Activated gamma-delta T cell treated with anti-CD3 and anti-CD28 coated beads, Interleukin-2, amount 50 U/mL, for 16 hours (primary cell): Measurements from ENCODE around the gene GASK1A.
"Not testable (repeated sequence)": the region's sequence is repeated elsewhere in the genome, so short reads cannot be mapped to it uniquely, and the experiment has no call there.

Experiments used
- DNase-seq: peaks from one replicate; pipeline ENCODE4 v3.0.0-alpha.2; 2020; ENCODE audit warnings: low read depth

GASK1A gene

DNA sequence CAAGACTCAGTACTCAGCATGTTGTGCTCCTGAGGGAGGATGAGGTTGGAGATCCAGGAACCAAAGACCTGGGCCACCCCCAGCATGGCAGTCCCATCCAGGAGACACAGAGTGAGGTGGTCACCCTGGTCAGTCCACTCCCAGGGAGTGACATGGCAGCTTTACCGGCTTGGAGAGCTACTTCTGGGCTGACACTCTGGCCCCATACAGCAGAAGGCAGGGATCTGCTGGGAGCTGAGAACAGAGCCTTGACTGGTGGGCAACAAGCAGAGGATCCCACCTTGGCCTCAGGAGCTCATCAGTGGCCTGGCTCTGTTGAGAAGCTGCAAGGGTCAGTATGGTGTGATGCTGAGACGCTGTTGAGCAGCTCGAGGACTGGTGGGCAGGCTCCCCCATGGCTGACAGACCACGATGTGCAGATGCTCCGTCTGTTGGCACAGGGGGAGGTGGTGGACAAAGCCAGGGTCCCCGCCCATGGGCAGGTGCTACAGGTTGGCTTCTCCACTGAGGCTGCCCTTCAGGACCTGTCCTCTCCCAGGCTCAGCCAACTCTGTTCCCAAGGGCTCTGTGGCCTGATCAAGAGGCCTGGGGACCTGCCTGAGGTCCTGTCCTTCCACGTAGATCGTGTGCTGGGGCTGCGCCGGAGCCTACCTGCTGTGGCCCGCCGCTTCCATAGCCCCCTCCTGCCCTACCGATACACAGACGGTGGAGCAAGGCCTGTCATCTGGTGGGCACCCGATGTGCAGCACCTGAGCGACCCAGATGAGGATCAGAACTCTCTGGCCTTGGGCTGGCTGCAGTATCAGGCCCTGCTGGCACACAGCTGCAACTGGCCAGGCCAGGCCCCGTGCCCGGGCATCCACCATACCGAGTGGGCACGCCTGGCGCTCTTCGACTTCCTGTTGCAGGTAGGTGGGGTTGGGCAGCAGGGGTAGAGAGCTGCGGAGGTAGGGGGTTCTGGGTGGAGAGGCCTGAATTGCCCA, 53.8 kb downstream of the GASK1A start:
- DNase-seq = no peak

DNA sequence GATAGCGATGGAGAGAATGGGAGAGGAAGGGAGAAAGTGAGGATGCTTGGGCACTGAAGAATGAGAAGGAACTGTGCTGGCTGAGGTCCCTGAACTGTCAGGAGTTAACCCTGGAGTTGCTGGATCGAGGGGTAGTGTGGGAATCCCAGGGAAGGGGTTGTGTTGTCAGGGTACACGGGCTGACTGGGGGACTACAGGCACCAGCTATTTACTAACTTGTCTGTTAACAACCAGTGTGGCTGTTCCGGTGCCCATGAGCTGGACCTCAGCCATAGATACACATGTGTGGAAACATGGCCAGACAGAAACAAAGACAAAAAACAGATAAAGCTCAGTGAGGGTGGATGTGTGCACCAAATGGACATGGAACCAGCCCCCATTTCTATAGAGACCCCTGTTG, 55.1 kb downstream of the GASK1A start:
- DNase-seq = no peak

DNA sequence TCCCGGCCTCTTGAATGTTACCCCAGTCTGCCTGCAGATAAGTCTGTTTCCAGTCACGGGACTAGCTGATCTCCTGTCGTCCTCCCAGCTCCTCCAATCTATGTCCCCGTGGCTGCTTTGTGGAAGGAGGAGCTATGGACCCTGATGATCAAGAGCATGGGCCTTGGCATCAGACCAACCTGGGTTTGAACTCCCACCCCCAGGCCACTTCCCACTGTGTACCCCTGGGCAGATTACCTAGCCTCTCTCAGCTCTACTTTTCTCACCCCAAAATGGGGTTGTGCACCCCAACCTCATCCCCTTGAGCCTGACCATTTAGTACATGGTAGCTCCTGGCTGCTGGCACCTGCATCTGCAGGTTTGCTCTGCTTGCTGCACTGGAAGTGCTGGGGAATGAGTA, 55.8 kb downstream of the GASK1A start:
- no peak for DNase-seq

DNA sequence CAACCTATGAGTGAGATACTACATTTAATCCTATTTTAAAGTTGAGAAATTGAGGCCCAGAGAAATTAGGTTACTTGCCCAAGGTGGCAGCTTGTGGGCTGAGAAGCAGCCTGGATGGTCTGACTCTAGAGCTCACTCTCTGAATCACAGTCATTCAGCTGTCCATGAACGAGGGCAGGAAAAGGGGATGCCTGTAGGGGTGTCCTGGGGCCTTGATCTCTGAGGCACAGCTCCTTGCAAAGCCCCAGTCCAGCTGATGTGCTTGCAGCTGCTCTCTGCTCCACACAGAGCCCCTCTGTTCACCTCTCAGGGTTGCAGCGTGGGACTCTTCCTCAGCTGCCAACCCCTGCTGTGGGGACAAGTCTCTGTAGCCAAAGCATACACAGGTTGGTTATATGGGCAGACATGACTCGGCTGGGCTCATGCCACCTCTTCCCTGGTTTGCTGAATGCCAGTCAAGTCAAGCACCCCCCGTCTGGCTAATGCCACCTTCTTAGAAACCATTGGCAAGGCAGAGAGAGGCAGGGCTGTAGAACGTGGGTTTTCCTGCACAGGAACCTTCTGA, 56.8 kb downstream of the GASK1A start:
- DNase-seq = no peak

DNA sequence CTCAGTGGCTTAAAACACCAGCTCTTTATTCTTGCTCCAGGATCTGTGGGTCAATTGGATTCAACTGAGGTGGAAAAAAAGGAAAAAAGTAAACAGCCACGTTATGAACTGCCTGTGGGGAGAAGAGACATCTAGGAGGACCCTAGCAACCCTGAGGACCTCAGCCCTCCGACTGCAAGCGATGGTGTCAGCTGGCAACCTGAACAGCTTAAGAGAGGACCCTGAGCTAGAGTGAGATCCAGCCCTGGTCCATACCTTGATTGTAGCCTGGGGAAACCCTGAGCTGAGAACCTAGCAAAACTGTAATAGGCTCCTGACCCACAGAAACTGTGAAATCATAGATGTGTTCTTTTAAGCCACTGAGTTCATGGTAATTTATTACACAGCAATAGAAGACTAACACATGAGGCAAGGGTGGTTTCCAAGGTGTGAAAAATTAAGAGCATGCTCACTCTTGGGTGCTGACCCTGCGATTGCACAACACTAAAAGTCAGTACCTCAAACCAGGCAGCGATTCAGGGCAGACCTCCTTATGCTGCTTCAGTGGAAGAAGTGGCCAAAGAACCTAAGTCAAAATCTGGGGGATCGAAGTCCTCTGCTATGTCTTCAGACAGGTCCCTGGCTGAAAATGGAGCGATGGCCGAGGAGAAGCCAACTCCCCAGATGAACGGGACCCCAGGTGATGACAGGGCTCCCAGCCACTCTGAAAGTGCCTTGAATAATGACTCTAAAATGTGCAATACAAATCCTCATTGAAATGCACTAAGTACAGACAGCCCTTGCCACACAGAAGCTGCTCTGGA, 57.7 kb downstream of the GASK1A start:
- DNase-seq = no peak

DNA sequence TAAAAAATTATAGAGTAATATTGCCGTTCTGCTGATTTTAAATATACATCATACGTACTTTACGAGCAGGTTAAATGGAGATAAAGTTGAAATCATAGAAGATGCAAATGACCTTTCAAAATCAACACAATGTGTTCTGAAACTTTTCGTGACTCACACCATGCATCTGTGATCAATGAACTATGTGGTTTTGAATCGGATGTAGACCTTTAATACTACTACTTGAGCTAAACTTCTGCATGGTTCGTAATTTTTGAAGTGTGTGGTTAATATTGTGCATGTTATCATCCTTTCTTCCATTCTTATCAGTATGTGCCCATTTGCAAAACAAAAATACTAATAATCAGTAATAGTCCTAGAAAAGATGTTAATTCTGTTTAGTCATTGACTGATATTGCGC, 58.9 kb downstream of the GASK1A start:
- DNase-seq = no peak

DNA sequence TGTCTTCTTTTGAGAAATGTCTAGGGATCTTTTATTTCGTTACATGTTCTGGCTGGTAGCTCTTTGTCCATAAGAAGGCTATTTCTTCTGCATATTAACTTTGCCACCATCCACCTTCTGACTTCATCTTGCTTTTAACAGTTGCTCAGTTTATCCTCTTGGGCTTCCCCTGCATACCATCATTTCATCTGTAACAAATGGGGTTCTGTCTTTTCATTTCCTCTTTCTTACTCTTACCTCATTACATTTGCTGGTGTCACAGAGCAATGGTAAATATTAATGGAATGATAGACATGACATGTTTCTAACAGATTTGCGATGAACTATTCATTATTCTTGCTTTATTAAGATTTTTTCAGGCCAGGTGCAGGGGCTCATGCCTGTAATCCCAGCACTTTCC, 62.4 kb downstream of the GASK1A start:
- no peak for DNase-seq

DNA sequence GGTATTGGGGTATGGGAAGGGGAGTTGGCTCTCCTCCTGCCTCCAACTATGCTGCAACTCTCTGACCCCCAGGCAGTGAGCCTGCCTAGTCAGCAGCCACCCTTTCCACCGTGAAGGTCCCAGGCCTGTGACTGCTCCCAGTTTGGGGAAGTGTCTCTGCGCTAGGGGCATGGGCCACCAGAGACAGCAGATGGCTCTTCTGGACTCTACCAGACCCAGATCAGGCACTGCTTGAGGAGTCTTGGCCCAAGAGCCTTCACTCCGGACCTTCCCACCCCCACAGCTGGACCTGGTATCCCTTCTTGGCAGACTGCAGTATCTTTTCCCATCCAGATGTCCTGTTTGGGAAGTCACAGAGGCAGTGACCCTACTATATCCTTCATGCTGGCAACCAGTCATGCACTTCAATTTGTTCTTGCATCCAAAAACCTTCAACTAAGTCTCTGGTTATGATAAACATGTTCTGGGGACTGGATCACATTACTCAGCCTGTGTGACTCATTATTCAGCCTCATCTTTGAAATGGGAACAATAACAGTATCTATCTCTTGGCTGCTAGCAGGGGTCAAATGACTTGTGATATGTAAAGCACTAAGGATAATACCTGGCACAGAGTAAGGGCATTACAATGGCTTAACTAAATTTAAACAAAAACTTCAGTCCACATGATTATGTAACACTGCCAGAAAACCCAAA, 64.1 kb downstream of the GASK1A start:
- DNase-seq = no peak

DNA sequence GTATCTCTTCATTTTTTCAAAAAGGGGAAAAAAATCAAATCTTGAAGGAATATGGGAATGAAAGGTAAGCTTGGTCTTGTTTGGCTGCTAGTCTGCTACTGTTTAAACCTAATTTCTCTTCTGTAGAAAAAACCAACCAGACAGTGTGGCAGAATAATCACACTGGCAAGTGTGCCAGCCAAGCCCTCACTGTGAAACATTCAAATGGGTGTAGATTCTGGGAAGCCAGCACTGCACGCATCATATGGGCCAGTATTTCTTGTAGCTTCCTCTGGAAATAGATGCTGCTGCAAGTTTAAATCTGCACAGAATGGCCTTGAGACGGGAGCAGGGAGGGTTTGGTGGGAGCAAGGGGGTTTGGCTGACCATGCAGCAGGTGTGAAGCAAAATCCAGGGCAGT, 64.7 kb downstream of the GASK1A start:
- no peak for DNase-seq

DNA sequence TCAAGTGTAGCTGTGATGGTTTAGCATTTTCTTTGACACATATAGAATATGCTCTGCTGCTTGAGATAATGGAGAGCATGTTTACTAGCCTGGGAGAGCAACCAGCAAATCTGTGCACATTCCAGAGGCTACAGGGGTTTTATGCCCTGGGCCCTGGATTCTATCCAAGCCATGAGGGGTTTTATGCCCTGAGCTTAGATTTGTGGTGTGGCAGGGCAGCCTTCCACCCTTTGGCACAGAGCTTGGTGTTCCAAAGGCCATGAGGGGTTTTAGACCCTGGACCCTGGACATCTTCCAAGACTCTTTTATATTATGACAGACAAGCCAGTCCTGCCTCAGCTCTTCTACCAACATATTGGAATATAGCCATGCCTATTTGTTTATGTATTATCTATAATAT, 66.0 kb downstream of the GASK1A start:
- not testable (repeated sequence) for DNase-seq

DNA sequence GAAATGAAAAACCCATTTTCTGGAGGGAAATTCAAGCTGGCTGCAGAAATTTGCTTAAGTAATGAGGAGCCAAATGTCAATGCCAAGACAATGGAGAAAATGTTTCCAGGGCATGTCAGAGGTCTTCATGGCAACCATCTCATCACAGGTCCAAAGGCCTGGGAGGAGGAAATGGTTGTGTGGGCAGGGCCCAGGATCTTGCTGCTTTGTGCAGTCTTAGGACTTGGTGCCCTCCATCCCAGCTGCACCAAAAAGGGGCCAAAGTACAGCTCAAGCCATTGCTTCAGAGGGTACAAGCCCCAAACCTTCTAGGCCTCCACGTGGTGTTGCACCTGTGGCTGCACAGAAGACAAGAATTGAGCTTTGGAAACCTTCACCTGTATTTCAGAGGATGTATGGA, 67.5 kb downstream of the GASK1A start:
- DNase-seq = no peak

DNA sequence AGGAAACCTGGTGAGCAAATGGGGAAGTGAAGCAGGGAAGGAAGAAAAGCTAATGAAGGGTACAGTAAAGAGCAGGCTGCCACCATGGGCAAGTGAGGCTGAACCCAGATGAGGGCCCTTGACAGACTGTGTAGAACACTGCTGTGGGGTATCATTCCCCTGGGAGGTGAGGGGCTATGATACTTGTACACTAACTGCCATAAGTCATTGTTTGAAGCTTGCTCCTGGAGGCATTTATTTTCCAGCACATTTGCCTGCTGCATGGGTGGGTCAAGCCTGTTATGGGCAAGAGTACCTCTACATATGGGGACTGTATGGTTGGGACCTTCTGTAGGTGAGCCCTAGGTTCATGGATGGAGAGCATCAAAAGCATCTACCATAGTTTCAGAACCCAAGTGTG, 69.4 kb downstream of the GASK1A start:
- DNase-seq = no peak

DNA sequence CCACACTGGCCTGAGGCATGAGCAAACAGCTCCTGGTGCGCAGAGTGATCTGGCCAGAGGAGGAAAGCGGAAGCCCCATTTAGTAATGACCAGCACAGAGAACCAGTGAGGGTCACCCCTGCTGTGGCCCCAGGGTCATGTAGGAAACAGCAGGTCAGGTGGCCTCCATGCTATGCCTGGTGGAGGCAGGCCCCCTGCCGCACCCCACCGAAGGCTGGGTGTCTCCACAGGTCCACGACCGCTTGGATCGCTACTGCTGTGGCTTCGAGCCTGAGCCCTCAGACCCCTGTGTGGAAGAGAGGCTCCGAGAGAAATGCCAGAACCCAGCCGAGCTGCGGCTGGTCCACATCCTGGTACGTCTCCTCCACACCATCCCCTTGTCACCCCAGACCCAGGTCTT, 74.2 kb downstream of the GASK1A start:
- no peak for DNase-seq

DNA sequence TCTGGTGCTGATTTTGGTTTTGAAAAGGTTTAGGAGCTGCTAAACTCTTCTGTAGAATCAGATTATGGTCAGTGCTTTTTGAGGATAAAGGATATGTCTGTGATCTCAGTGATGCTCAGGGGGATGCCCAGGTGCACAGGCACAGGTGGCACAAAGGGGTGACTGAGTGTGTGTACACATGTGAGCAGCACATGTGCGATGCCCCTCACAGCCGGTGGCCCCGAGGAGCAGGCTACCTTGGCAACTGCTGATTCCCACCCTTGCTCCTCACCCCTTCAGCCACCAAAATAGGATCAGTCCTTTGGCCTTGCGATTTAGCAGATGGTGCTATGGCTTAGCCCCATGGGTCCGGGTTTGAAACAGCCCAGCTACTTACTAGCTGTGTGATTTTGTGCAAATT, 75.6 kb downstream of the GASK1A start:
- DNase-seq = no peak

DNA sequence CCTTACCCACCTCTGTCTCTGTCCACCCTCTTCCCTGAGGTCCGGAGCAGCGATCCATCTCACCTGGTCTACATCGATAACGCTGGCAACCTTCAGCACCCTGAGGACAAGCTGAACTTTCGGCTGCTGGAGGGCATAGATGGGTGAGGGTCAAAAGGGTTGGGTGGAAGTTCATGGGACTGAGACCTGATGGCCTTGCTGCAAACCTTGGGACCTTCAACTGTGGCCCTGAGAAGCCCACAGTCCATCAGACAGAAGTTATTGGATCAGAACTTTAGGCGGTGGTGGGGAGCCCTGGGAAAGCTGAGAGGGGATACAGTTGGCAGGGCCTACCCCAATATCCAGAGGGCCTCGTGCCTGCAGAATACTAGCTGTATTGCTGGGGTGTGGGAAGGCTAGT, 76.3 kb downstream of the GASK1A start:
- DNase-seq = no peak

DNA sequence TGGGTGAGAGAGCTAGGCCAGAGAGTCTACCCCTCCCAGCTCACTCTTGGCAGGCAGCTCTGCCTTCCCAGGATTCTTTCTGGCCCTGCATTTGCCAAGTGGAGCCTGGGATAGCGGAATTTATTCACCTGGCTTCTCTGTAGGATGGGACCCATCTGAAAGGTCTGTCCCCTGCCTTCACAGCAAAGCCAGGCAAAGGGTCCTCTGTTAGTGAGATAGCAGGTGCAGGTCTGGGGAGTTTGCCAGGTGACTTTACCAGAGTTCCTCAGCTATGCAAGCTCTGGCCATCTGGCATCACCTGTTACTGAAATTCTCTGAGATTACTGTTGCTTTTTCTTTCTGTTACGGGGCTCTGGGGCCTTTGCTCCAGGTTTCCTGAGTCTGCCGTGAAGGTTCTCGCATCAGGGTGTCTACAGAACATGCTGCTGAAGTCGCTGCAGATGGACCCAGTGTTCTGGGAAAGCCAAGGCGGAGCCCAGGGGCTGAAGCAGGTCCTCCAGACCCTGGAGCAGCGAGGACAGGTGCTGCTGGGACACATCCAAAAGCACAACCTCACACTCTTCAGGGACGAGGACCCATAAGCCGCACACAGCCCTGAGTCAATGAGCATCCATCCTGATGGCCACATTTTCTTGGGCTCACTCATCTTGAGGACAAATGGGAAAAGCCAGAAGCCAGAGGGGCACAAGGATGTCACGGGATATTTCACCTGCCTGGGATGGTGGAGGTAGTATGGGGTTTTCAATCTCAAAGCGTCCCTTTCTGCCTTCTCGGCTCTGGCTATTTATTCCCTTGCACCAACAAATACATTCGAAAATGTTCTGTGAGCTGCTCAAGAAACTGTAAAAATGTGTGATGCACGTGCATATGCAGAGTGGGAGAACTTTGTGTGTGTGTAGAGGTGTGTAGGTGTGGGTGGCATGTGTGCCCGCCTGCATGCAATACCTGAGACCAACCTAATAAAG, 77.0 kb downstream of the GASK1A start:
- no peak for DNase-seq

DNA sequence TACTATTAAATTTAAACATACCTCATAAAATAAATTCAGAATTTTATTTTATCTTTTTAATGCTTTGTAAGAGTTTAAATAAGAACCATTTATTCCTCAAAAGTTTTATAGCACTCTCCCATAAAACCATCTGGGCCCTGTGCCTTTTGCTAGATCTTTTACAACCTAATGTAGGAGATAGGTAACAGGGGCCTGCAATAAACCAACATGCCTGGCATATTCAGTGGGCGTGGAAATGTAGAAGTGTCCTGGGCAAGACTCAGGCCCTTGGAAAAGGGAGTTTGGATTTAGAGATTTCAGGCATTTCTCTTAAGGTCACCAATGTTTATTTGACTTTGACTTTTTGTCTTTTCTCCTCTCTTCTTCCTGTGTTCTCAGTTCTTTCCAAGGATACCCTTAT, 80.3 kb downstream of the GASK1A start:
- no peak for DNase-seq

DNA sequence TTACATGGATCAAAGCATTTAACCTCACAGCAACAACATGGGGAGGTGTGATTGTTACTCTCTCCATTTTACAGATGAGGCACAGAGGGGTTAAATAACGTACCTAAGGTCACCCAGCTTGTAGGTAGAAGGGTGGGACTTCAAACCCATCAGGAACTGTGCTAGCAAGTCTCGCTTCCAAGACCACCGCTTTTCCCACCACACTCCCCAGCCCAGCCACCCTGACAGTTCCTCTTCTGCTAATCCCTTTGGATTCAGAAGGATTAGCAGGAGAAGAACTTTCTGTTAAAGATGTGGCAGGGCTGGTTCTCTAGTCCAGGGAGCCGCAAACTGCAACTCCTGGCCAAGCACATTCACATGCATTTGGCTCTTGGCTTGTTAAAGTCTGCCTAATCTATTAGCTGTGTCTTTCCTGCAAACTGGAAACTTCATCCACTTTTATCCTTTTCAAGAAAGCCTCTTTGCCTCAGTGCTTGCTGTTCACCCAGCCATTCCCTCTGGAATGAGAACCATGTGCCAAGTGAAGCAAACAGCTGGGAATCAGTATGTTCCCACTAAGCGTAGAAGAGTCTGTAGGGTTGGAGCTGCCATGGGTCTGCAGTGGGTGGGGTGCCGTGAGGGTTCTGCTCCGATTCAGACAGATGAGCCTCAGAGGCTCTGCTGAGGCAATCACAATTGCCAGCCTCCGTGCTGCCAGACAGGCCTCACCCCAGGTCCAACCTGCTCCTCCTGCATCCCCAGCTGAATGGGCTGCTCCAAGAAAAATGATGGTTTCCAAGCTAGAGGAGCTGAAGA, 82.2 kb downstream of the GASK1A start:
- no peak for DNase-seq

DNA sequence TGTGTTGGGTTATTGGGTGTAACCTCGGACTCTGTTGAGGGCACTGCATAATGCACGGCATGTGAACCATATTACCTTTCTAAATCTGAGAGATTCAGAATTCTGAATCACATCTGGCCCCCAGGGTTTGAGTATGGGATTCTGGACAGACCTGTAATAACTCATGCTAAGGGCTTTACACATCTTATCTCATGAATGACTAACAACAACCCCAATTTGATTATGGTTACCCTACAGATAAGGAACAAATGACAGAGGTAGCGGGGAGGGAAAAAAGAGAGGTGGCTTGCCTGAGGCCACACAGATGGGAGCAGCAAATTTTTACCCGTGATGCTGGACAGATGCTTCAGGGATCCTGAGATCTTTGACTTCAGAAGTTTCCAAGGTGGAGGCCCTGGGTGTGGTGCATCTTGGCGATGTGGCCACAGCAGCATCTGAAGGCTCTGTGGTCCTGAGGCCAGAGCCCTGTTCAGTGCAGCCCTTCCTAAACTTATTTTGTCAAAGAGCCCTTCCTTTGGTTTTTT, 83.0 kb downstream of the GASK1A start:
- DNase-seq = no peak

DNA sequence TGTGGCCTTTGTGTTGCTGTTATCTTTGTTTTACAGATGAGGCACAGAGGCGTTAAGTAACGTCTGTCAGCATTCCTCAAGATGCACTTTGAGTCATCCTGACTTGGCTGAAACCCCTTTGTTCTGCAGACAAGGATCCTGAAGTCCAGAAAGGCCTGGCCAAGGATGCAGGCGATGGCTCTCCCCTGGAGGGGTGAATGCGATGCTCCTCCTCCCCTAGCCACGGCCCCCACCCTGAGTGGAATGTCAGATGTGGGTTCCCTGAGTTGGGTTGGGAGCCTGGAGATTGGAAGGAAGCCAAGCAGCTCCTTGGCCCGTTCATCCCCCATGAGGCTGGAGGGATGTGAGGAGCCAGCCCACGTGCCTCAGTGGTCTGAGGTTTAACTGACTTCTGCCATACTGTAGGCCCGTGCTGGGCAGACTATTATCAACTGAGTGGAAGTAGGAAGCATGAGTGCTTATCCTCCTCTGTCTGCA, 83.5 kb downstream of the GASK1A start:
- no peak for DNase-seq
